PC-3 (cell line): Measurements from ENCODE around the gene PIGQ. TPM values are rescaled to one million over a fixed set of nuclear protein-coding genes. Genes with fewer than 3 reads are reported as not detected.

ENCODE experiments used
- ATAC-seq: fragments of 200-7000 bp; cut with Tn5 transposase; 2 replicates; pipeline ENCODE4 v1.9.1; 2020; ENCODE audit warnings: mild to moderate bottlenecking, moderate library complexity
- BruUV-seq: library from RNA; stranded (reverse); fragments of 400-500 nt; replicated peaks from 2 replicates; lab custom pipeline; 2021; lab: Mats Ljungman, UMichigan
- CTCF ChIA-PET: fragments of 300-600 bp; sonication (Branson Sonifier 250); formaldehyde crosslinking; loops from one replicate; lab custom pipeline; 2022; ENCODE audit warnings: antibody characterized with exemption; lab: Charles Lee
- POLR2A ChIA-PET: fragments of 300-600 bp; sonication (Branson Sonifier 250); formaldehyde crosslinking; loops from one replicate; lab custom pipeline; 2022; ENCODE audit warnings: antibody characterized with exemption; ENCODE audit not compliant: unreplicated experiment; lab: Charles Lee
- DNase-seq: peaks from one replicate; pipeline ENCODE4 v3.0.0-alpha.2; 2015
- H2AFZ ChIP-seq: fragments of 300-600 bp; sonication (generic); 2 replicates; pipeline ENCODE4 v1.6.0; 2016; ENCODE audit warnings: antibody characterized with exemption, low read length
- H3F3A ChIP-seq: fragments of 300-600 bp; sonication (generic); one replicate; pipeline ENCODE4 v1.6.0; 2017; ENCODE audit warnings: antibody characterized with exemption, low read length, control low read depth, mild to moderate bottlenecking; ENCODE audit not compliant: unreplicated experiment
- H3K27ac ChIP-seq: fragments of 300-600 bp; sonication (generic); 2 replicates; pipeline ENCODE4 v1.5.1; 2016; ENCODE audit warnings: mild to moderate bottlenecking, low read length
- H3K27me3 ChIP-seq: fragments of 300-600 bp; sonication (generic); 2 replicates; pipeline ENCODE4 v1.6.1; 2016; ENCODE audit warnings: low read length, mixed read lengths
- H3K36me3 ChIP-seq: fragments of 300-600 bp; sonication (generic); 2 replicates; pipeline ENCODE4 v1.6.1; 2016; ENCODE audit warnings: low read depth, mixed run types, low read length, mixed read lengths
- H3K4me1 ChIP-seq: fragments of 300-600 bp; sonication (generic); 2 replicates; pipeline ENCODE4 v1.5.1; 2016; ENCODE audit warnings: low read length; ENCODE audit not compliant: insufficient read depth
- H3K4me2 ChIP-seq: fragments of 300-600 bp; sonication (generic); 2 replicates; pipeline ENCODE4 v1.6.0; 2016; ENCODE audit warnings: low read length
- H3K4me3 ChIP-seq: fragments of 300-600 bp; sonication (generic); 2 replicates; pipeline ENCODE4 v1.5.1; 2016; ENCODE audit warnings: mild to moderate bottlenecking, low read length, mixed read lengths
- H3K79me2 ChIP-seq: fragments of 300-600 bp; sonication (generic); 2 replicates; pipeline ENCODE4 v1.6.1; 2017; ENCODE audit warnings: low read length, mixed read lengths
- H3K9ac ChIP-seq: fragments of 300-600 bp; sonication (generic); 2 replicates; pipeline ENCODE4 v1.6.0; 2016; ENCODE audit warnings: mild to moderate bottlenecking, low read length
- H3K9me2 ChIP-seq: fragments of 300-600 bp; sonication (generic); replicated peaks from 2 replicates; pipeline ENCODE4 v1.6.1; 2016; ENCODE audit warnings: mixed run types, low read length, mixed read lengths
- H3K9me3 ChIP-seq: fragments of 300-600 bp; sonication (generic); 2 replicates; pipeline ENCODE4 v1.6.1; 2016; ENCODE audit warnings: low read length, mixed read lengths
- H4K20me1 ChIP-seq: fragments of 300-600 bp; sonication (generic); 2 replicates; pipeline ENCODE4 v1.6.1; 2016; ENCODE audit warnings: low read length, mixed read lengths
- EZH2 ChIP-seq: fragments of 300-600 bp; sonication (generic); IDR thresholded peaks from one replicate; pipeline ENCODE4 v1.6.1; 2017; ENCODE audit warnings: antibody characterized with exemption, mild to moderate bottlenecking, low read length; ENCODE audit not compliant: unreplicated experiment
- EZH2phosphoT487 ChIP-seq: fragments of 300-600 bp; sonication (generic); IDR thresholded peaks from 2 replicates; pipeline ENCODE4 v1.6.1; 2018; ENCODE audit warnings: mild to moderate bottlenecking, antibody characterized with exemption, low read length, borderline replicate concordance
- intact Hi-C: fragments of 100-400 bp; cut with micrococcal nuclease; formaldehyde crosslinking; loops from 2 replicates; pipeline ENCODE4 v1.9.0; 2023
- total RNA-seq: library from RNA; depleted of rRNA; stranded (reverse); fragments of >200 nt; gene quantifications from 2 replicates; pipeline ENCODE4 v1.2.3, GENCODE V29; 2014
- TF ChIP-seq, protein P1 (sequence below): fragments of 300-600 bp; sonication (generic); conservative IDR thresholded peaks from 2 replicates; pipeline ENCODE4 v1.5.1; 2017; ENCODE audit warnings: antibody characterized with exemption, low read depth, mild to moderate bottlenecking, low read length

PIGQ gene
- total RNA-seq, 1 experiment from 2014 or later, result 36.0 TPM

- Histone ChIP-seq H3K9me2 (no peaks in the 10 kb centered on the region), H3K9ac (no peak overlapping the region), H4K20me1 (peaks cover 9% of the 10 kb centered on the region; the same call in 1 of the 2 replicates), H3K36me3 (no peaks in the 10 kb centered on the region; the same call in 1 of the 2 replicates), H2AFZ (no peak overlapping the region), H3K4me3 (no peak overlapping the region), H3K9me3 (no peaks in the 10 kb centered on the region), H3F3A (no peaks in the 10 kb centered on the region), H3K27me3 (no peaks in the 10 kb centered on the region), H3K79me2 (peaks cover 98% of the 10 kb centered on the region), H3K4me1 (peaks cover 25% of the 10 kb centered on the region), H3K27ac (no peak overlapping the region), H3K4me2 (no peak overlapping the region)
- CTCF ChIA-PET, result no interaction called here
- ATAC-seq, result no peak
- POLR2A ChIA-PET, result no interaction called here
- no TSS peak for BruUV-seq
- DNase-seq, result no peak
- intact Hi-C loops, result no loop called here
- no peak for TF ChIP-seq EZH2phosphoT487
- TF ChIP-seq, protein P1, sequence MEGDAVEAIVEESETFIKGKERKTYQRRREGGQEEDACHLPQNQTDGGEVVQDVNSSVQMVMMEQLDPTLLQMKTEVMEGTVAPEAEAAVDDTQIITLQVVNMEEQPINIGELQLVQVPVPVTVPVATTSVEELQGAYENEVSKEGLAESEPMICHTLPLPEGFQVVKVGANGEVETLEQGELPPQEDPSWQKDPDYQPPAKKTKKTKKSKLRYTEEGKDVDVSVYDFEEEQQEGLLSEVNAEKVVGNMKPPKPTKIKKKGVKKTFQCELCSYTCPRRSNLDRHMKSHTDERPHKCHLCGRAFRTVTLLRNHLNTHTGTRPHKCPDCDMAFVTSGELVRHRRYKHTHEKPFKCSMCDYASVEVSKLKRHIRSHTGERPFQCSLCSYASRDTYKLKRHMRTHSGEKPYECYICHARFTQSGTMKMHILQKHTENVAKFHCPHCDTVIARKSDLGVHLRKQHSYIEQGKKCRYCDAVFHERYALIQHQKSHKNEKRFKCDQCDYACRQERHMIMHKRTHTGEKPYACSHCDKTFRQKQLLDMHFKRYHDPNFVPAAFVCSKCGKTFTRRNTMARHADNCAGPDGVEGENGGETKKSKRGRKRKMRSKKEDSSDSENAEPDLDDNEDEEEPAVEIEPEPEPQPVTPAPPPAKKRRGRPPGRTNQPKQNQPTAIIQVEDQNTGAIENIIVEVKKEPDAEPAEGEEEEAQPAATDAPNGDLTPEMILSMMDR, result 0 out of 2 replicates have a peak, but pooled peaks have one; percentile 29
Measured at GRCh38 chr16:537415-538335, 32.1 kb upstream of the PIGQ start.

DNA sequence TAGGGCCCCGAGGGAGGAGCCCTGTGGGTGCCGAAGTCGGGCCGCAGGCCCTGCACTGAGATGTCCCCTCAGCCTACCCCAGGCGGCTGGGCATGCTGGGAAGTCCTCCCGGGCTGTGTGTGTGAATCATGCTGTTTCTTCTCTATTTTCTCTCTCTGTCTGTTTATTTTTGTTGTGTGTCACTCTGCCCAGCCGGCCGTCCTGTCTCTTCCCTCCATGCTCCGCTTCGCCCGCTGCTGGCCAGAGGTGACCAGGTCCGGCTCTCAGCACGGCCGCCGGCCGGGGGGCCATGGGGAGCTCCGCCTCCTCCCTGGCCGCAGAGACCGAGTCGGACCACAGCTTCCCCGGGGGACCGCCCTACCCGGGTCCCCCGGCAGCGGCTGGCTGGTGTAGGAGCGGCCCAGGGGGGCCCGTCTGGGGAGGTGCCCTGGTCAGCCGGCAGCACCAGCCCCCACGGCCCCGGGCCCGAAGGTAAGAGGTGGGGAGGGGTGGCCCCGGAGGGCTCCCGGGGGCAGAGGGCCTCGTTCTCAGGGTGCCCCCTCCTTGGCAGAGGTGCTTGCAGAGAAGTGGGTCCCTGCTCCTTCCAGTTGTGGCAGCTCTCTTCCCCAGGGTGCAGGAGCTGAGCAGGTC is 29.8 kb upstream of the PIGQ start:
- Histone ChIP-seq H3K36me3 (no peaks in the 10 kb centered on the region; the same call in 1 of the 2 replicates), H3K9me3 (no peaks in the 10 kb centered on the region), H3K27ac (no peak overlapping the region), H3K79me2 (peaks cover 89% of the 10 kb centered on the region), H4K20me1 (0 out of 2 replicates have a peak, but pooled peaks cover 1% of the 10 kb centered on the region), H3K9ac (no peak overlapping the region), H3K4me1 (peaks cover 12% of the 10 kb centered on the region), H3K4me2 (no peak overlapping the region), H3K9me2 (no peaks in the 10 kb centered on the region), H3K4me3 (no peak overlapping the region), H2AFZ (no peak overlapping the region), H3F3A (no peaks in the 10 kb centered on the region), H3K27me3 (no peaks in the 10 kb centered on the region)
- ATAC-seq (no peak), DNase-seq (no peak)
- ChIA-PET POLR2A (no interaction called here), CTCF (no interaction called here)
- intact Hi-C loops, result no loop called here
- no TSS peak for BruUV-seq
- TF ChIP-seq EZH2 (no peak), EZH2phosphoT487 (no peak)
- TF ChIP-seq, protein P1, result no peak
